ENCODE measurements around the gene SNN.

GRCh38 chr16:11691235-11691634 lies 23.0 kb downstream of the SNN start:
- no peak for TF ChIP-seq CTCF (IDR thresholded peaks at IDR 0.05)
- no peak for TF ChIP-seq POLR2A (IDR thresholded peaks at IDR 0.05)
- no peak for TF ChIP-seq EP300 (IDR thresholded peaks at IDR 0.05)

All from ovary (tissue), 3 donors.